Mammary epithelial cell (primary cell): ENCODE measurements around the gene CRB3.

Experiments
- EZH2 ChIP-seq: IDR thresholded peaks from 2 replicates; pipeline ENCODE4 v1.6.1; 2012; ENCODE audit warnings: low read length, inconsistent platforms, borderline replicate concordance
- TF ChIP-seq, protein P1 (sequence below), 2 donors: IDR thresholded peaks in 1 of 2; conservative IDR thresholded peaks in 1 of 2; 2 replicates each; pipeline ENCODE4 v1.5.1; 2011 to 2012; ENCODE audit warnings: inconsistent platforms in 2 of 2, low read length in 2 of 2, mild to moderate bottlenecking in 2 of 2, control low read depth in 1 of 2, low read depth in 1 of 2; ENCODE audit not compliant: insufficient read depth in 1 of 2; ENCODE audit errors: extremely low read depth in 1 of 2

DNA sequence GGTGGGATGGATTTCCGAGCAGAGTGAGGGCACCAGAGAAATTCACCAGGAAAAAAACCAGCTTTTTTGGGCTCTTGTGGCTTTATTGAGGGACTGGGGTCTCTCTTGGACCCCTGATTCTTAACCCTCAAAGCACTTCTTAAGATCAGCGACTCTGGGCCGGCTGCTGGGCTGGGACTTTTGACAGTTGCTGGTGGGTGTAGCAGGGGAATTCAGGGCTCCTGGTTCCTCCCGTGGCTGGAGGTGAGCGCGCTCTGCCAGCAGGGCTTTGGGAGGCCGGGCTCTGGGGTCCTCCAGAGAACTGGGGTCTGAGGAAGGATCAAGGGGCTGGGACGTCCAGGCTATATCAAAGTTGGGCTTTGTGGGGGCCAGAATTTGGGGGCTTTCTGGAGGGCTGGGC is 3.3 kb downstream of the CRB3 start:
- TF ChIP-seq, protein P1, sequence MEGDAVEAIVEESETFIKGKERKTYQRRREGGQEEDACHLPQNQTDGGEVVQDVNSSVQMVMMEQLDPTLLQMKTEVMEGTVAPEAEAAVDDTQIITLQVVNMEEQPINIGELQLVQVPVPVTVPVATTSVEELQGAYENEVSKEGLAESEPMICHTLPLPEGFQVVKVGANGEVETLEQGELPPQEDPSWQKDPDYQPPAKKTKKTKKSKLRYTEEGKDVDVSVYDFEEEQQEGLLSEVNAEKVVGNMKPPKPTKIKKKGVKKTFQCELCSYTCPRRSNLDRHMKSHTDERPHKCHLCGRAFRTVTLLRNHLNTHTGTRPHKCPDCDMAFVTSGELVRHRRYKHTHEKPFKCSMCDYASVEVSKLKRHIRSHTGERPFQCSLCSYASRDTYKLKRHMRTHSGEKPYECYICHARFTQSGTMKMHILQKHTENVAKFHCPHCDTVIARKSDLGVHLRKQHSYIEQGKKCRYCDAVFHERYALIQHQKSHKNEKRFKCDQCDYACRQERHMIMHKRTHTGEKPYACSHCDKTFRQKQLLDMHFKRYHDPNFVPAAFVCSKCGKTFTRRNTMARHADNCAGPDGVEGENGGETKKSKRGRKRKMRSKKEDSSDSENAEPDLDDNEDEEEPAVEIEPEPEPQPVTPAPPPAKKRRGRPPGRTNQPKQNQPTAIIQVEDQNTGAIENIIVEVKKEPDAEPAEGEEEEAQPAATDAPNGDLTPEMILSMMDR (conservative IDR thresholded peaks at IDR 0.05 in 1 of 2, IDR thresholded peaks at IDR 0.05 in 1 of 2; ENCODE audit: extremely low read depth in 1 of 2, insufficient read depth in 1 of 2, low read depth in 1 of 2, low read length in 2 of 2): no peak
- TF ChIP-seq EZH2: no peak
